ENCODE data around the gene SLC26A3.
"Not testable (repeated sequence)": the region's sequence is repeated elsewhere in the genome, so short reads cannot be mapped to it uniquely, and the experiment has no call there.

Gene SLC26A3

GRCh38 chr7:107803009-107803610, at the start of gene SLC26A3:
SLC26A3 (minus strand) TSS chr7:107803223; CDS start chr7:107794509, 8,714 bp downstream.
- TF ChIP-seq CTCF (IDR thresholded peaks at IDR 0.05; ENCODE audit: extremely low read depth, missing control alignments): no peak
- no peak for DNase-seq (ENCODE audit: low spot score)

GRCh38 chr7:107850643-107851042, 47.6 kb upstream of the SLC26A3 start:
- TF ChIP-seq CTCF (IDR thresholded peaks at IDR 0.05; ENCODE audit: extremely low read depth, missing control alignments): no peak
- DNase-seq (ENCODE audit: low spot score): no peak

- no peak for DNase-seq (ENCODE audit: low spot score)
- no peak for TF ChIP-seq CTCF (IDR thresholded peaks at IDR 0.05; ENCODE audit: extremely low read depth, missing control alignments)
Measured at GRCh38 chr7:107850216-107850615, 47.2 kb upstream of the SLC26A3 start.

- DNase-seq (ENCODE audit: low spot score): not testable (repeated sequence)
Measured at GRCh38 chr7:107848211-107848610, 45.2 kb upstream of the SLC26A3 start.

GRCh38 chr7:107847836-107848175, 44.8 kb upstream of the SLC26A3 start:
- DNase-seq (ENCODE audit: low spot score): not testable (repeated sequence)

- no peak for TF ChIP-seq CTCF (IDR thresholded peaks at IDR 0.05; ENCODE audit: extremely low read depth, missing control alignments)
- DNase-seq (ENCODE audit: low spot score): no peak
Measured at GRCh38 chr7:107847168-107847835, 44.3 kb upstream of the SLC26A3 start.

- TF ChIP-seq CTCF (IDR thresholded peaks at IDR 0.05; ENCODE audit: extremely low read depth, missing control alignments): no peak
- no peak for DNase-seq (ENCODE audit: low spot score)
Measured at GRCh38 chr7:107846324-107846723, 43.3 kb upstream of the SLC26A3 start.

- no peak for DNase-seq (ENCODE audit: low spot score)
- no peak for TF ChIP-seq CTCF (IDR thresholded peaks at IDR 0.05; ENCODE audit: extremely low read depth, missing control alignments)
Measured at GRCh38 chr7:107843184-107843583, 40.2 kb upstream of the SLC26A3 start.

Measured in GM20000 (cell line).